HG03432 (cell line): ENCODE measurements around the gene HTR3C.
A peak's percentile ranks its signal among the peaks of the same experiment; 100 is the strongest.
"Not testable (repeated sequence)": the region's sequence is repeated elsewhere in the genome, so short reads cannot be mapped to it uniquely, and the experiment has no call there.

ENCODE experiments used
- ATAC-seq: cut with Tn5 transposase; IDR thresholded peaks from one replicate; pipeline ENCODE4 v1.9.1; 2021; ENCODE audit warnings: mild to moderate bottlenecking, moderate library complexity; ENCODE audit not compliant: unreplicated experiment

The HTR3C gene, protein sequence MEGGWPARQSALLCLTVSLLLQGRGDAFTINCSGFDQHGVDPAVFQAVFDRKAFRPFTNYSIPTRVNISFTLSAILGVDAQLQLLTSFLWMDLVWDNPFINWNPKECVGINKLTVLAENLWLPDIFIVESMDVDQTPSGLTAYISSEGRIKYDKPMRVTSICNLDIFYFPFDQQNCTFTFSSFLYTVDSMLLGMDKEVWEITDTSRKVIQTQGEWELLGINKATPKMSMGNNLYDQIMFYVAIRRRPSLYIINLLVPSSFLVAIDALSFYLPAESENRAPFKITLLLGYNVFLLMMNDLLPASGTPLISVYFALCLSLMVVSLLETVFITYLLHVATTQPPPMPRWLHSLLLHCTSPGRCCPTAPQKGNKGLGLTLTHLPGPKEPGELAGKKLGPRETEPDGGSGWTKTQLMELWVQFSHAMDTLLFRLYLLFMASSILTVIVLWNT

DNA sequence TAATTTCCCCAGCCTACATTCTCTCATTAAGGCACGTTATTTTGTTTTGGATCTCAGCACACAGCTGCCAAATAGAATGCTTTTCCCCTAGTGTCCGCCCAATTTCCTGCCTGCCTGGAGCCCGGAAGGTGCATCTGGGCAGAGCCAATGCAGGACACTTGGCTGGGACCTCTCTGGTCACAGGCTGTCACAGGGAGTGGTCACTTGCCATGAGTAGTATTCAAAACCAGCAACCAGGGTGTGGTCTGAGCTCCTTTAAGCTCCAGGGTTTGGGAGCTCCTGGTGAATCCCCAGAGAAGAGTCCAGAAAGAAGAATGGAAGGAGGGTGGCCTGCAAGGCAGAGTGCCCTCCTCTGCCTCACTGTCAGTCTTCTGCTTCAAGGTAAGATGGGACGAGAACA lies at the start of gene HTR3C:
Gene HTR3C (plus strand): TSS at position 281 of the 400 bp plus-strand sequence. CDS start 34 bp downstream, at position 315.
- ATAC-seq = no peak

DNA sequence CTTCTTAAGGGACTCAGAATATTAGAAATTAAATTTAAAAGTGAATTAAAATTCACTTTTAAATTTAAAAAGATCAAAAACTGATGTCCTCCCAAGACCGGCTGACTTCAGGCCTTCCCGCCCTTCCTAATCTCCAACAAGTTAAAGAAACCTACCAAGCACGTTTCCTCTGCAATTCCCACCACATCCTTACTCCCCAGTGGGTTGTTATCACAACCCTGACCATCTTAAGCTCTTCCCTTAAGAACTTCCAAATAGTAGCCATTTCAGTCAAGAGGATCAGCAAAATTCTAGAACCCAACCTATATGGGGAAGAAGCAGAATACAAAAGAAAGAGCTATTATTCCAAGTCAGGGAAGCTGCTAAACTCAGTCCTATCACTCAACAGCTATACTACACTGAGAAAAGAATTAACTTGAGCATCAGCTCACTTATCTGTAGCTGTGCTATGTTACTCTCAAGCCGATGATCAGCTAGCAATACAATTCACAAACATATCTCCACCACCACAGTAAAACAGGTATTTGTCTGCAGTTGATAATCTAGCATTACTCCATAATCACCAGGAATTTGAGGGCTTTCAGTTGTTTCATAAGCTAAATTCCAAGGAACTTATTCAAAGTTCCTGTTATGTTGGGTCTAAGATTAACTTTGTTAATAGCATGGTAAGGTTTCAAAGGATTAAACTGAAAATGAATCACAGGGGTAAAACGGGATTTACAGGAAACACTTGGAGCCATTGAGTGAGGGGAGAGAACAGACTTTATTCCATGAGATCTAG lies 49.5 kb upstream of the HTR3C start:
- ATAC-seq = no peak

GRCh38 chr3:184004476-184004875 lies 48.4 kb upstream of the HTR3C start:
- no peak for ATAC-seq

DNA sequence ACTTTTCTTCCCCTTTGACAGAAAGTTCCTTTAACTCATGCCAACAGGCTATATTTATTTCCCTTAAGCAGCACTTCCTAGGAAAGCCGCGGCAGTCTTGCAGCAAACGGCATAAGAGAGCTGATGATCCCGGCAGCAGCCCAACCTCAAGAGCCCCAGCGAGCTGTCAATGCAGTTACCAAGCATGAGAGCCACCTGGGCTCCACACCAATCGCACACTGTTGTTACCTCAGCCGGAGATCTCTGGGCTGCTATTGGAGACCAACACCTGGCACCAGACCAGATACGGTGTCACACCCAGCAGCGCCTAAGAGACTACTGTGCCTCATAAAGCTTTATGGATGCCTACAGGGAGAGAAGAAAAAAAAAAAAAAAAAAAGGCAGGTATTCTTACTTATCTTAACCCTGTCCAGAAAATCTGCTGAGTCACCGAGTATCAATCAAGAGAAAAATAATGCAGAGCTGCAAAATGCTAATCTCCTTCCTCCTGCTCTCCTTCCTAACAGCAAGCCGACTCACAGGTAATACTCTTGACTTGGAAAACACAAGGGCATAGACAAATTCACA lies 46.8 kb upstream of the HTR3C start:
- peak; percentile 87 for ATAC-seq

DNA sequence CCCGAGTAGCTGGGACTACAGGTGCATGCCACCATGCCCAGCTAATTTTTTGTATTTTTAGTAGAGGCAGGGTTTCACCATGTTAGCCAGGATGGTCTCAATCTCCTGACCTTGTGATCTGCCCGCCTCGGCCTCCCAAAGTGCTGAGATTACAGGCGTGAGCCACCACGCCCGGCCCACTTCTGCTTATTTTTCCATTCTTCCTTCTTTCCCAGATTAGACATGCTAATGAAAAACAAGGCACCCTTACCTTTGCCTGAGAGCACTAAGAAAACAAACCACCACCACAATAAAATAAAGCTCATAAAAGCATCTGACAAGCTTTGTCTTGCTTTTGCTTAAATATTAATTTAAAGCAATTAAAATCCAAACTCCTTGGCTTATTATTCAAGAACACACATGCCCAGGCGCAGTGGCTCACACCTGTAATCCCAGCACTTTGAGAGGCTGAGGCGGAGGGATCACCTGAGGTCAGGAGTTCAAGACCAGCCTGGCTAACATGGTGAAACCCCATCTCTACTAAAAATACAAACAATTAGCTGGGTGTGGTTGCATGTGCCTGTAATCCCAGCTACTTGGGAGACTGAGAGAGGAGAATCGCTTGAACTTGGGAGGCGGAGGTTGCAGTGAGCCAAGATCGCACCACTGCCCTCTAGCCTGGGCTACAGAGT lies 45.6 kb upstream of the HTR3C start:
- not testable (repeated sequence) for ATAC-seq

DNA sequence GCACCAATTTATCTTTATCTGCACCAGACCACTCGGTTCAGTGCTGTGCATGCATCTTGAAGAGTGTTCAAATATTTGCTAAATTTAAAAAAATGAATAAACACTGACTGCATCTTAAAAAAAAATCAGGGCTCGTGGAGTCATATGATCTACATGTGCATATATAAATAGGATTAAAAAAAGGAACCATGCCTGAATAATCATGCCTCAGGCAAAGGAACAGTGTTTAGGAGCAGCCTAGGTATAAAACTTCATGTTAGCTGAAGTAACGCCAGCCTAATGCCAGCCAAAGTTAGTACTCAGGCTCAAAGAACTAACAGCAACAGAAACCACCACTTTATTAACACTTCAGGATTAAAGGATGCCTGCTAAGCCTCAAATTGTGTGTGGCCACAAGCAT lies 44.7 kb upstream of the HTR3C start:
- no peak for ATAC-seq

- no peak for ATAC-seq
These were observed 41.5 kb upstream of the HTR3C start for GRCh38 chr3:184011230-184011876.

- ATAC-seq = no peak
These were observed 40.6 kb upstream of the HTR3C start for GRCh38 chr3:184011937-184012889.

- ATAC-seq = no peak
These were observed 37.3 kb upstream of the HTR3C start for GRCh38 chr3:184015381-184016019.

DNA sequence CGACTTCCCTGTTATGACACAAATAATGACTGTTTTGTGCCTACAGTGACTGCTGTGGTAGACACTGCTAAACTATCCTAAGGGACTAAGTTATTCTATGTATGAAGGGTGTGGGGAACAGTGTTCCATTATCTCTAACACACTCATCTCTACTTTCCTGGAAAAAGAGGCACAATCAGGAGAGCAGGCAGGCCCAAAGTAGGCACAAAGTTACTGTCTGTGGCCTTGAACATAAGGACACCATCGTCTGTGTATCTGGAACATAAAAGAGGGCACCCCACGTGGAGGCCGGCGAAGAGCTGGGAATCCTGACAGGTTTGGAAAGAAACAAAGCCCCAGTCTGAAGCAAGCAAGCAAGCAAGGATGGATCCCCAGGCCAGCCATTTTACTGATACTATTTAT lies 36.7 kb upstream of the HTR3C start:
- no peak for ATAC-seq

GRCh38 chr3:184016811-184017671 lies 35.8 kb upstream of the HTR3C start:
- ATAC-seq = peak; percentile 83

GRCh38 chr3:184017672-184018423 lies 35.0 kb upstream of the HTR3C start, which contains the start of gene ABCC5:
Gene ABCC5, minus strand, starts transcription at chr3:184017884. Its CDS starts 3,492 bp downstream, at chr3:184014392.
- peak; percentile 98 for ATAC-seq

GRCh38 chr3:184018424-184018973 lies 34.3 kb upstream of the HTR3C start:
- no peak for ATAC-seq

DNA sequence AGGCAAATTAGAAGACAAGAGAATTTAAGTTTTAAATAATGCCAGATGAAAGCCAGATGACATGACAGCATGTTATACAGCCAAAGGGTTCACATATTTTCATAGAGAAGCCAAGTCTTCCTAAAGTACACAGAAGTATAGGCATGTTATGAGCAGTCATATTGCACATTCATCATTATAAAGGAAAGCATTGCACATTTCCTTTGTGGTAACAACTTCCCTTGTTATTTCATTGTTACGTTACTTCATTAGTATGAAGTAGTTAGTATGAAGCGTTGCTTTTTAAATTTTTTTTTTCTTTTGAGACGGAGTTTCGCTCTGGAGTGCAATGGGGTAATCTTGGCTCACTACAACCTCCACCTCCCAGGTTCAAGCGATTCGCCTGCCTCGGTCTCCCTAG lies 30.5 kb upstream of the HTR3C start:
- ATAC-seq = no peak

DNA sequence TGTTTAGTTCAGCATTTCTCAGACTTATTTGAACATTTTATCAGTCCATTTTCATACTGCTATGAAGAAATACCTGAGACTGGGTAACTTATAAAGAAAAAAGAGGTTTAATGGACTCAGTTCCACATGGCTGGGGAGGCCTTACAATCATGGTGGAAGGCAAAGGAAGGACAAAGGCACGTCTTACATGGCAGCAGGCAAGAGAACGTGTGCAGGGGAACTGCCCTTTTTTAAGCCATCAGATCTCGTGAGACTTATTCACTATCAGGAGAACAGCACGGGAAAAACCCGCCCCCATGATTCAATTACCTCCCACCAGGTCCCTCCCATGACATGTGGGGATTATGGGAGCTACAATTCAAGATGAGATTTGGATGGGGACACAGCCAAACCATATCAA lies 27.6 kb upstream of the HTR3C start:
- not testable (repeated sequence) for ATAC-seq

- not testable (repeated sequence) for ATAC-seq
These were observed 24.5 kb upstream of the HTR3C start for GRCh38 chr3:184028275-184028890.
